ENCODE measurements around the gene LTC4S. TPM values are rescaled to one million over a fixed set of nuclear protein-coding genes. Genes with fewer than 3 reads are reported as not detected.

The LTC4S gene
- total and polyA plus RNA-seq, 3 donors from 2014 or later, result 3.7 to 10.3 (median 4.8) TPM

- H3K27me3 ChIP-seq, result no peaks in the 10 kb centered on the region
- no peaks in the 10 kb centered on the region for H3K4me1 ChIP-seq
- no peak overlapping the region for H3K4me3 ChIP-seq
- no peaks in the 10 kb centered on the region for H3K36me3 ChIP-seq (ENCODE audit: low read depth, missing control alignments)
- H3K9me3 ChIP-seq, result no peaks in the 10 kb centered on the region
- 92 to 94% methylated on average over 6 of the region's 6 CpGs for WGBS, 2 donors
- no peak overlapping the region for H3K27ac ChIP-seq
- TF ChIP-seq CTCF (IDR thresholded peaks at IDR 0.05) (no peak), POLR2A (IDR thresholded peaks at IDR 0.05) (no peak)
- no peak for DNase-seq
- intact Hi-C loops (cut with DNase I; ENCODE audit: low total_unique reads), result no loop called here
These were observed 21.4 kb upstream of the LTC4S start for GRCh38 chr5:179772351-179772750.

- TF ChIP-seq POLR2A (IDR thresholded peaks at IDR 0.05), result no peak
- TF ChIP-seq CTCF (IDR thresholded peaks at IDR 0.05), result no peak
- WGBS, 2 donors, result 94 to 99% methylated on average over 5 to 9 of the region's 9 CpGs
- no peak for DNase-seq
- Histone ChIP-seq H3K36me3 (ENCODE audit: low read depth, missing control alignments) (no peaks in the 10 kb centered on the region), H3K27me3 (no peaks in the 10 kb centered on the region), H3K9me3 (no peaks in the 10 kb centered on the region), H3K4me3 (no peak overlapping the region), H3K27ac (no peak overlapping the region), H3K4me1 (no peaks in the 10 kb centered on the region)
- intact Hi-C loops (cut with DNase I; ENCODE audit: low total_unique reads), result no loop called here
These were observed 20.1 kb upstream of the LTC4S start for GRCh38 chr5:179773686-179774040.

- intact Hi-C loops (cut with DNase I; ENCODE audit: low total_unique reads), result no loop called here
- H3K4me3 ChIP-seq, result no peak overlapping the region
- 92 to 98% methylated on average over 5 to 12 of the region's 12 CpGs for WGBS, 2 donors
- no peak for DNase-seq
- no peak overlapping the region for H3K27ac ChIP-seq
- H3K9me3 ChIP-seq, result no peaks in the 10 kb centered on the region
- no peaks in the 10 kb centered on the region for H3K4me1 ChIP-seq
- no peaks in the 10 kb centered on the region for H3K36me3 ChIP-seq (ENCODE audit: low read depth, missing control alignments)
- no peak for TF ChIP-seq CTCF (IDR thresholded peaks at IDR 0.05)
- TF ChIP-seq POLR2A (IDR thresholded peaks at IDR 0.05), result no peak
- no peaks in the 10 kb centered on the region for H3K27me3 ChIP-seq
These were observed 19.3 kb upstream of the LTC4S start for GRCh38 chr5:179774442-179774841.

GRCh38 chr5:179776411-179776938, 17.3 kb upstream of the LTC4S start:
- Histone ChIP-seq H3K9me3 (no peaks in the 10 kb centered on the region), H3K27me3 (no peaks in the 10 kb centered on the region), H3K27ac (no peak overlapping the region), H3K4me3 (no peak overlapping the region), H3K36me3 (ENCODE audit: low read depth, missing control alignments) (no peaks in the 10 kb centered on the region), H3K4me1 (no peaks in the 10 kb centered on the region)
- intact Hi-C loops (cut with DNase I; ENCODE audit: low total_unique reads), result no loop called here
- TF ChIP-seq CTCF (IDR thresholded peaks at IDR 0.05) (no peak), POLR2A (IDR thresholded peaks at IDR 0.05) (no peak)
- DNase-seq, result no peak
- whole genome bisulfite sequencing, 2 donors, result 85 to 86% methylated on average over 11 of the region's 11 CpGs

GRCh38 chr5:179777456-179777855, 16.3 kb upstream of the LTC4S start:
- Histone ChIP-seq H3K36me3 (ENCODE audit: low read depth, missing control alignments) (no peaks in the 10 kb centered on the region), H3K4me1 (no peaks in the 10 kb centered on the region), H3K4me3 (no peak overlapping the region), H3K27ac (no peak overlapping the region), H3K9me3 (no peaks in the 10 kb centered on the region), H3K27me3 (no peaks in the 10 kb centered on the region)
- 77 to 82% methylated on average over 9 to 10 of the region's 10 CpGs for WGBS, 2 donors
- intact Hi-C loops (cut with DNase I; ENCODE audit: low total_unique reads), result no loop called here
- TF ChIP-seq POLR2A (IDR thresholded peaks at IDR 0.05) (no peak), CTCF (IDR thresholded peaks at IDR 0.05) (no peak)
- no peak for DNase-seq
